ENCODE data around the gene RASGRP1.

RASGRP1 gene

DNA sequence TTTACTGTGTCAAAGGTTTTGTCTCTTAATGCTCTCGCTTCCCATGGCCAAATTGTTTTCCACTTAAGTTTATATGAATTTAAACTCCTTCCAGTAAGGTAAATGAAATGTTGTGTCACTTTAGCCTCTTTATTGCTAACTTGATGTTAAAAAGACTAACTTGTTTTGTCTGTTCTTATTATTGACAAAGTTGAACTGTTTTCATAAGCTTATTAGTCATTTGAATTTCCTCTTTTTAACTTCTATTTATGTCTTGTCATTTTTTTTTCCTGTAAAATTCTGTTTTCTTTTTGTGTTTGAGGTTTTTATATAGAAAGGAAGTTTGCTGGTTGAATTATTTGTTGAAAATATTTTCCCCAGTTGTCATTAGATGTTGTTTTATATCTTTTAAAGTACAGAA is 84.9 kb downstream of the RASGRP1 start:
- no peak overlapping the region for H3K4me3 ChIP-seq (ENCODE audit: low read depth, low read length)
- TF ChIP-seq, protein P1, sequence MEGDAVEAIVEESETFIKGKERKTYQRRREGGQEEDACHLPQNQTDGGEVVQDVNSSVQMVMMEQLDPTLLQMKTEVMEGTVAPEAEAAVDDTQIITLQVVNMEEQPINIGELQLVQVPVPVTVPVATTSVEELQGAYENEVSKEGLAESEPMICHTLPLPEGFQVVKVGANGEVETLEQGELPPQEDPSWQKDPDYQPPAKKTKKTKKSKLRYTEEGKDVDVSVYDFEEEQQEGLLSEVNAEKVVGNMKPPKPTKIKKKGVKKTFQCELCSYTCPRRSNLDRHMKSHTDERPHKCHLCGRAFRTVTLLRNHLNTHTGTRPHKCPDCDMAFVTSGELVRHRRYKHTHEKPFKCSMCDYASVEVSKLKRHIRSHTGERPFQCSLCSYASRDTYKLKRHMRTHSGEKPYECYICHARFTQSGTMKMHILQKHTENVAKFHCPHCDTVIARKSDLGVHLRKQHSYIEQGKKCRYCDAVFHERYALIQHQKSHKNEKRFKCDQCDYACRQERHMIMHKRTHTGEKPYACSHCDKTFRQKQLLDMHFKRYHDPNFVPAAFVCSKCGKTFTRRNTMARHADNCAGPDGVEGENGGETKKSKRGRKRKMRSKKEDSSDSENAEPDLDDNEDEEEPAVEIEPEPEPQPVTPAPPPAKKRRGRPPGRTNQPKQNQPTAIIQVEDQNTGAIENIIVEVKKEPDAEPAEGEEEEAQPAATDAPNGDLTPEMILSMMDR (IDR thresholded peaks at IDR 0.05; ENCODE audit: low read depth, low read length, missing control alignments), result no peak
- in situ Hi-C loops (cut with HindIII; ENCODE audit: low sequenced_read_pairs), result no loop called here
- no peak for DNase-seq (ENCODE audit: low read depth)

DNA sequence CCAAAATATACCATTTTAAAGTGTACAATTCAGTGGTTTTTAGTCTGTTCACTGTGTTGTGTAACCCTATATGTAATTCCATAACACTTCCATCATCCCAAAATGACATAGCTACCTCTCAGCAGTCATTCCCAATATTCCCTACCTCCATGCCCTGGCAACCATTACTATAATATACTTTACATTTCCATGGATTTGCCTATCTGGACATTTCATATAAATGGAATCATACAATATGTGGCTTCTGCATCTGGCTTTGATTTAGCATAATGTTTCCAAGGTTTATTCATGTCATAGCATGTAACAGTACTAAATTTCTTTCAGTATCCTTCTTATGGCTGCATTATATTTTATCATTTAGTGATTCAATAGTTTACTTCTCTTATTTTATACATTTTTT is 85.3 kb downstream of the RASGRP1 start:
- in situ Hi-C loops (cut with HindIII; ENCODE audit: low sequenced_read_pairs), result no loop called here
- DNase-seq (ENCODE audit: low read depth), result no peak
- TF ChIP-seq, protein P1 (IDR thresholded peaks at IDR 0.05; ENCODE audit: low read depth, low read length, missing control alignments), result no peak
- no peak overlapping the region for H3K4me3 ChIP-seq (ENCODE audit: low read depth, low read length)

DNA sequence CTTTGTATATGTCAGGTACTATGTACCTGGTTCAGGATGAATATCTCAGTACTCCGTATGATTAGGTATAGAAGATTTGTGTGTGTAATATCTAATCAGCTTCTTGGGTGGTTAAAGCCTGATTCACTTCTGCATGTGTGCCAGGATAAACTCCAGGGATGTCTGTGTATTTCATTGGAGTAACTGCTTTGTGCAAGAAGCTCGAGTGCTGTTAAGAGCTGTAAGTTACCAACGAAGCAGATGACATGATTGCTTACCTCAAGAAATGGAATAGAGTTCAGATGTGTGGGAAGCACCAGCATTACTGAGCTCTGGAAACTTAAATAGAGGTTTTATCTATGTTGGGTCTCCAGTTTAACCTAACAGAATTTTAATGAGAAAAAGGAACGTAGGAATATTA is 87.0 kb downstream of the RASGRP1 start:
- DNase-seq (ENCODE audit: low read depth), result no peak
- TF ChIP-seq, protein P1 (IDR thresholded peaks at IDR 0.05; ENCODE audit: low read depth, low read length, missing control alignments), result no peak
- H3K4me3 ChIP-seq (ENCODE audit: low read depth, low read length), result no peak overlapping the region
- in situ Hi-C loops (cut with HindIII; ENCODE audit: low sequenced_read_pairs), result no loop called here

DNA sequence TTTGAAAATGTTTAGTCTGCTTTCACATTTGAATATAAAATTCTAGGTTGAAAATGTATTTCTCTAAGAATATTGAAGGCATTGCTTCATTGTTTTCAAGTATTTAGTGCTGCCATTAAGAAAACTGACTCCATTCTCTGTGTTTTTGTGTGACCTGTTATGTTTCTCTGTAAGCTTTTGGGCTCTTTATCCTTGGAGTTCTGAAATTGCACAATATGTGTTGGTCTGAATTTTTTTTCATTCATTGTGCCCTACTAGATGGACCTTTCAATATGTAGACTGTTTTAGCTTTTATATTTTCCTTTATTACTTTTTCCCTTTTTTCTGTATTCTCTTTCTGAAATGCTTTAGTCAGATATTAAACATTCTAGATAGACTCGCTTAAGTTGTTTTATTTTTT is 88.5 kb downstream of the RASGRP1 start:
- in situ Hi-C loops (cut with HindIII; ENCODE audit: low sequenced_read_pairs), result no loop called here
- TF ChIP-seq, protein P1 (IDR thresholded peaks at IDR 0.05; ENCODE audit: low read depth, low read length, missing control alignments), result no peak
- no peak for DNase-seq (ENCODE audit: low read depth)
- no peak overlapping the region for H3K4me3 ChIP-seq (ENCODE audit: low read depth, low read length)

DNA sequence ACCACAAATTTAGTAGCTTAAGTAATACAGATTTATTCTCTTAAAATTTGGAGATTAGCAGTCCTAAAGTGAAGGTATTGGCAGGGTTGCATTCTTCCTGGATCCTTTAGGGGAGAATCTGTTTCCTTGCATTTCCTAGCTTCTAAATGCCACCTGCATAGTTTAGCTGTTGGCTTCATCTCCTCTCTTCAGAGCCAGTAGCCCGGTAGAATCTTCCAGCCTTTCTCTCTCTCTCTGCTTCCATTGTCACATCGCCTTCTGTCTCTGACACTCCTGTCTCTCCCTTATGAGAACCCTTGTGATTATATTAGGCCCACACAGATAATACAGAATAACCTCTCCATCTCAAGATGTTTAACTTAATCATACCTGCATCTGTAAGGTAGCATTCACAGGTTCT is 89.3 kb downstream of the RASGRP1 start:
- DNase-seq (ENCODE audit: low read depth), result no peak
- in situ Hi-C loops (cut with HindIII; ENCODE audit: low sequenced_read_pairs), result no loop called here
- H3K4me3 ChIP-seq (ENCODE audit: low read depth, low read length), result no peak overlapping the region
- TF ChIP-seq, protein P1 (IDR thresholded peaks at IDR 0.05; ENCODE audit: low read depth, low read length, missing control alignments), result no peak

DNA sequence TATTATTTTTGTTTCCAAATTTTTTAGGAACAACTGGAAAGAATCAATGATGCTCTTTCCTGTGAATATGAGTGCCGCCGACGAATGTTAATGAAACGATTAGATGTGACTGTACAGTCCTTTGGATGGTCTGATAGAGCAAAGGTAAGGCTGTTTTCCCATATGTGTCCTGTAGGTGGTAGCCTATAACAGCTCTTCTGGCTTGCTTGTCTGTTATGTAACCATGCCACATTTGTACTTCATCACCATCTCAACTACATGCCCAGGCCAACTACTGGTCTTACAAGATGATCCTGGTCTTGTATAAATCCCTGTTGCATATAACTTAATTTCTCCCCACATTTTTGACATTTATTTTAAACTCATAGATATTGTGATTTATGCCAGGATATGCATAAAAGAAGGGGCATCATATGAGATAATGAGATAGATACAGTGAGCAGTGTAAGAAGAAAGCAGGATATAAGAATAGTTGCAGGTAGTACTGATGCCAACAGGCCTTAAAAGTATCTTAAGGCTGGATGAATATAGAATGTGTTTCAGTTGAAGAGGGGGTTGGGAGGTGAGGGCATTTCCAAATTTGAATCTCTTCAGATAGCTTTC is 90.4 kb downstream of the RASGRP1 start:
- DNase-seq (ENCODE audit: low read depth), result peak; percentile 48

More for the DNA sequence above, 90.4 kb downstream of the RASGRP1 start:
- in situ Hi-C loops (cut with HindIII; ENCODE audit: low sequenced_read_pairs), result no loop called here
- TF ChIP-seq, protein P1 (IDR thresholded peaks at IDR 0.05; ENCODE audit: low read depth, low read length, missing control alignments), result peak; percentile 72
- no peak overlapping the region for H3K4me3 ChIP-seq (ENCODE audit: low read depth, low read length)

Measured in astrocyte of the cerebellum (primary cell).